Uterus (tissue), 4 donors: Measurements from ENCODE around the gene SCYL1. TPM values are rescaled to one million over a fixed set of nuclear protein-coding genes. Genes with fewer than 3 reads are reported as not detected.

ENCODE experiments used
- DNase-seq, 2 donors: peaks; one replicate each; pipeline ENCODE4 v3.0.0-alpha.2; 2019 to 2020
- H3K27ac ChIP-seq, 2 donors: fragments of 200-600 bp; sonication (generic); 1 replicate in 1 of 2; 2 replicates in 1 of 2; pipeline ENCODE4 v1.5.1; 2016 to 2018
- H3K27me3 ChIP-seq, 2 donors: fragments of 200-600 bp; sonication (generic); one replicate each; pipeline ENCODE4 v1.5.1; 2018 to 2019; ENCODE audit warnings: control low read depth in 1 of 2
- H3K36me3 ChIP-seq, 2 donors: fragments of 200-600 bp; sonication (generic); one replicate each; pipeline ENCODE4 v1.5.1; 2019; ENCODE audit warnings: control low read depth in 1 of 2
- H3K4me1 ChIP-seq, 2 donors: fragments of 200-600 bp; sonication (generic); one replicate each; pipeline ENCODE4 v1.5.1; 2018 to 2019; ENCODE audit warnings: control low read depth in 1 of 2
- H3K4me3 ChIP-seq, 2 donors: fragments of 200-600 bp; sonication (generic); 1 replicate in 1 of 2; 2 replicates in 1 of 2; pipeline ENCODE4 v1.5.1; 2018 to 2019; ENCODE audit warnings: mild to moderate bottlenecking in 1 of 2
- H3K9me3 ChIP-seq, 2 donors: fragments of 200-600 bp; sonication (generic); one replicate each; pipeline ENCODE4 v1.5.1; 2019; ENCODE audit warnings: control low read depth in 1 of 2
- CTCF ChIP-seq, 4 experiments: fragments of 200-600 bp in 2 of 4; fragments of 450-650 bp in 2 of 4; sonication (generic) in 2 of 4; IDR thresholded peaks; one replicate each; pipeline ENCODE4 v1.5.1; 2016 to 2019; ENCODE audit warnings: antibody characterized with exemption in 4 of 4, mild to moderate bottlenecking in 2 of 4, moderate library complexity in 1 of 4
- POLR2A ChIP-seq, 2 donors: fragments of 450-650 bp; IDR thresholded peaks; one replicate each; pipeline ENCODE4 v1.6.1; 2016; ENCODE audit warnings: antibody characterized with exemption in 2 of 2, mild to moderate bottlenecking in 1 of 2, moderate library complexity in 1 of 2
- intact Hi-C: fragments of 100-400 bp; cut with DNase I; formaldehyde crosslinking; loops from one replicate; pipeline ENCODE4 v1.15.1; 2023; ENCODE audit warnings: low total_unique reads
- total RNA-seq, 4 donors: library from RNA; depleted of rRNA in 3 of 4; stranded (reverse); fragments of >200 nt in 3 of 4; gene quantifications; one replicate each; pipeline versions ENCODE4 v1.1.0 to v1.2.4, GENCODE V29; 2014 to 2023
- donor health status: DM: yes; HTN: yes; CAD: no.

The SCYL1 gene
- total RNA-seq, 4 donors from 2014 or later = 28.8 to 101 (median 70.1) TPM

GRCh38 chr11:65557280-65558001 lies 32.6 kb downstream of the SCYL1 start:
- peaks cover 4 to 21% of the 10 kb centered on the region in 2 donors for H3K4me1 ChIP-seq
- no peaks in the 10 kb centered on the region for H3K27me3 ChIP-seq
- peak overlapping the region; percentile 99 to 100 for H3K27ac ChIP-seq
- no peaks in the 10 kb centered on the region for H3K9me3 ChIP-seq
- H3K36me3 ChIP-seq = no peaks in the 10 kb centered on the region
- intact Hi-C loops = no loop called here
- peak in 1 of 2 donors; percentile 40 for DNase-seq
- peak overlapping the region; percentile 61 to 73 for H3K4me3 ChIP-seq
- peak in 1 of 2 donors; percentile 13 for TF ChIP-seq POLR2A (IDR thresholded peaks at IDR 0.05)
- no peak for TF ChIP-seq CTCF (IDR thresholded peaks at IDR 0.05)

GRCh38 chr11:65558002-65558929 lies 33.4 kb downstream of the SCYL1 start, which contains the start of gene LTBP3:
LTBP3 (minus strand) TSS chr11:65558359; CDS start chr11:65557959, 400 bp downstream.
- H3K9me3 ChIP-seq = no peaks in the 10 kb centered on the region
- no peaks in the 10 kb centered on the region for H3K36me3 ChIP-seq
- H3K4me1 ChIP-seq = peaks cover 4 to 21% of the 10 kb centered on the region in 2 donors
- TF ChIP-seq POLR2A (IDR thresholded peaks at IDR 0.05) (peak in 1 of 2 donors; percentile 42), CTCF (IDR thresholded peaks at IDR 0.05) (peak in 1 of 4 experiments; percentile 18)
- intact Hi-C loops = no loop called here
- H3K4me3 ChIP-seq = peak within 1 kb of the TSS; percentile 61 to 73
- H3K27ac ChIP-seq = peak within 1 kb of the TSS; percentile 99 to 100
- peak; percentile 84 to 86 for DNase-seq
- H3K27me3 ChIP-seq = no peaks in the 10 kb centered on the region

GRCh38 chr11:65558930-65559509 lies 34.1 kb downstream of the SCYL1 start:
- Histone ChIP-seq H3K4me3 (peak overlapping the region; percentile 61 to 73), H3K27ac (peak overlapping the region; percentile 99 to 100), H3K36me3 (no peaks in the 10 kb centered on the region), H3K4me1 (peaks cover 4 to 21% of the 10 kb centered on the region in 2 donors), H3K9me3 (no peaks in the 10 kb centered on the region), H3K27me3 (no peaks in the 10 kb centered on the region)
- TF ChIP-seq POLR2A (IDR thresholded peaks at IDR 0.05) (no peak), CTCF (IDR thresholded peaks at IDR 0.05) (peak in 1 of 4 experiments; percentile 40)
- DNase-seq = peak; percentile 86
- intact Hi-C loops = no loop called here

- intact Hi-C loops = no loop called here
- Histone ChIP-seq H3K27me3 (no peaks in the 10 kb centered on the region), H3K36me3 (no peaks in the 10 kb centered on the region), H3K4me1 (peaks cover 4 to 20% of the 10 kb centered on the region in 2 donors), H3K4me3 (no peak overlapping the region), H3K27ac (peak overlapping the region; percentile 99 to 100), H3K9me3 (no peaks in the 10 kb centered on the region)
- TF ChIP-seq CTCF (IDR thresholded peaks at IDR 0.05) = no peak
- no peak for TF ChIP-seq POLR2A (IDR thresholded peaks at IDR 0.05)
- DNase-seq = no peak
These were observed 34.7 kb downstream of the SCYL1 start for GRCh38 chr11:65559535-65559934.
